Left hindlimb (tissue), 1 donor: ENCODE data around the gene SLC12A5.

Experiments used
- DNase-seq: peaks from one replicate; pipeline ENCODE4 v3.0.0-alpha.2; 2018

The SLC12A5 gene

DNA sequence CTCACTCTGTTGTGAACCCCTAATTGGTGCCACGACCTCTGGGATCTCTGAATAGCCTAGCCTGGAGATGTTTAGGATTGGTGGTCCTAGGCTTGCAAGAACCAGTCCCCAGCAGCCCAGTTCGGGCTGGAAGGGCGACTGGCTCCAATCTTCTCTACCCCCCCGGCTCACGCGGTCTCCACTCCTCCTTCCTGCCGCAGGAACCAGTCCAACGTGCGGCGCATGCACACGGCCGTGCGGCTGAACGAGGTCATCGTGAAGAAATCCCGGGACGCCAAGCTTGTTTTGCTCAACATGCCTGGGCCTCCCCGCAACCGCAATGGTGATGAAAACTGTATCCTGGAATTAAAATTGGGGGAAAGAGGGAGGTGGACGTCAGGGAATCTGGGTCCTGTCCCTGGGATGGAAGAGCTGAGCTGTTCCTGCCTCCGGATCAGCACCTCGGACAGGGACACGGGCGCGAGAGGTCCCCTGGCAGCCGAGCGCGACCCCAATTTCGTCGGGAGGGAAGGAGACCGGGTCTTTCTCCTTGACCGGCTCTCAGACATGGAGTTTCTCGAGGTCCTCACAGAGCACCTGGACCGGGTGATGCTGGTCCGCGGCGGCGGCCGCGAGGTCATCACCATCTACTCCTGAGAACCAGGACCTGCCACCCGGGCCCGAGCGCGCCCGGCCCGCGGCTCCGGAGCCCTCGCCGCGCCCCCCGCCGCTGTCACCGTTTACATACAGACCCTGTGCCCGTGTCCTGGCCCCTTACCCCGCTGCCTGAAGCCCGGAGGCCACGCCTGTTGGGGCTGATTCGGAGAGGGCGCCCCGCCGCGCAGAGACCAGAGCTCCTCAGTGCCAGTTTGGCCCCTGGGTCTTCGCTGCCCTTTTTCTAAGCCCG is 28.2 kb downstream of the SLC12A5 start:
- DNase-seq: peak; percentile 73

DNA sequence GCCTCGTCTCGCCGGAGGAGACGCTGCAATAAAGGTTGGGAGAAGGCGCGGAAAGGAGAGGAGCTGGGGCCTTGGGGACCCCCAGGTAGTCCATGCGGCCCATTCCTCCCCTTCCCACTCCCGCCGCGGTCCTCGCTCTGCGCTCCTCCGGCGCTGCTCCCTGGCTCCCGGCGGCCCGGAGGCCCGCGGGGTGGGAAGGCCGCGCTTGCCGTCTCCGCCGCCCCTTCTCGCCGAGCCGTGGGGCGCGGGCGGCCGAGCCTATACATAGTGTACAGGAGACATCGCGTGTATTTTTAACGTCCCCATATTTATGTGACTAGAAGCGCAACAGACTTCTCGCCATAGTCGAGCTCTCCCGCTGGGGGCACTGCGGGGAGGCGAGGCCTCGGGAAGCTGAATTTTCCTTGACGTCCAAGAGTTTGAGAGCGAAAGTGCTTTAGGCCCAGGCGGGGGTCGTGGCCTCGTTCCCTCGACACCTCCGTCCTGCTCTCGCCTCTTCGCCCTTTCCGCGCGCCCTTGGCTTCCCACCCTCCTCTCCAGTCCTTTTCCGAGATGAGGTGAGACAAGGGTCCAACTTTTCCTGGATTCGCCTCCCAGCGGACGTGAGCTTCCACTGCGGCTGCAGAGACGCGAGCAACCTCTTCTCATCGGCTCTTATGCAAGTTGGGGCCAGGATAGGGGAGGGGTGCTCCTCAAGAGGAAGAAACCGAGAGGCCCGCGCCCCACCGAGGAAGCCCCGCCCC is 29.0 kb downstream of the SLC12A5 start:
- peak; percentile 45 for DNase-seq

DNA sequence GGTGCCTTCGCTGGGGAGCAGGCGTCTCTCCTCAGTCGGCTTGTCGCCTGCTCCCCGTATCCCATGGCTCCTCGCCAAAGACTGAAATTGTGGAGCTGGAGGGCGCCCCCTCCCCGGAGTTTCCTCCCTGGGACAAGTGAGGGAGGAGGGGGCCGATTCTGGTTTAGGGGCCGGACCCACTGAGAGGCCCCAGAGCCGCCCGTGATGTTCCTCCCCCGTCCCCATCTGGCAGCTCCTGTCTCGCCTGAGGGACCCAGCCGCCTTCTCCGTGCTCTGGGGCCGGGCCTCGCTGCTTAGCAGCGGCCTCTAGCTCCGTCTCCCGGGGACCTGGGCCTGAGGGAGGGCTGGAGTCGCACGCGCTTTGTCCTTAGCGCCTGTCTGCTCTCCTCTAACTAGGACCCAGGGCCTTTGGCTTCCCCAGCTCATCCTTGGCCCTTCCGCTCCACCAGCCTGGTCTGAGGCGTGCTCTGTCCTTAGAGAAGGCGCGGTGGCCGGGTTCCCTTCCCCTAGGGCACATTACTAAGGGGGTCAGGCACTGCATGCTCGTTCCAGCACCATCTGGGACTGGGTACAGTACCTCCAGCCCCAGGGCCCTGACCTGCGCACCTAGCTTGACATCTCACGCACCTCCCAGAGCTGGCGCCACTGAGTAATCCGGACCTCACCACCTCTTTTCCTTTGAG is 29.7 kb downstream of the SLC12A5 start:
- DNase-seq: no peak

DNA sequence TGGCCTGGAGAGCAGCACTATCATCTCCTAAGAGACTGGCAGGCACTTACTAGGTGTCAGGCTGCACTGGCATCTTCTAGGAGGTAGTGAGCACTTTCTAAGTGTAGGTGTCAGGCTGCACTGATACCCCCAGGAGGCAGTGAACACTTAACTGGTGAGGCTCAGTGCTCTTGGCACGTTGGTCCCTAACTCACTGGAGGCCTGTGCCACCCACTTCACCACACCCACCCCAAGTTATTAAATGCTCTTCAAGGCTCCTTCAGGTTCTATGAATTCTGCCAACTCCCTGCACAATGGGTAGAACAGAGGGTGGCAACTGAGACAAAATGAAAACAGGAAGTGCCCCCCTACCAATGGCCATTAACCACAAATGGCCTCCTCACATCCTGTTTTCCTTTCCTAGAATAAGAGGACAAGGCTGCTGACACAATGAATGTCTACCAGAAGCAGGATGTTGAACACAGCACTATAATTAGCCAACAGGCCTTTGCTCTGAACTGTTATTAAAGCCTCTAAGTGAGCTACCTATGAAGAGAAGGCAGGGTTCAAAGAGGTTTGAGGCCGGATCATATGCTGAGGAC is 31.4 kb downstream of the SLC12A5 start:
- DNase-seq: no peak

DNA sequence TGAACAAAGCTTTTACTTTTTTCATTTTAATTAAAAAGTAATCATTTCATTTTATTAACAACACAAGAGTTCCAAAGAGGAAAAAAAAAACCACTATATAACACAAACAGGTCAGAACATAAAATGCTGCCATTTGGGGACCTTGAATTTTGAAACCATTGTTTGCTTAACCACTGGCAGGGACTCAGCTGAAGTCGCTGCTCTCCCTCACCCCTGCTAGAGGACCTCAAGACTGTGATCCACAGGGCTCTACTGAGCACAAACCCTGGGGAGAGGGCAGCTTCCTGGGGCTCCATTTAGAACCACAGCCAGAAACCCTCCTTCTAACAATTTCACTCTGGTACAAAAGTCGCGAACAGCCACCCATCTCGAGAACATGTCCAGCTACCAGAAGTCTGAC is 32.0 kb downstream of the SLC12A5 start:
- no peak for DNase-seq

DNA sequence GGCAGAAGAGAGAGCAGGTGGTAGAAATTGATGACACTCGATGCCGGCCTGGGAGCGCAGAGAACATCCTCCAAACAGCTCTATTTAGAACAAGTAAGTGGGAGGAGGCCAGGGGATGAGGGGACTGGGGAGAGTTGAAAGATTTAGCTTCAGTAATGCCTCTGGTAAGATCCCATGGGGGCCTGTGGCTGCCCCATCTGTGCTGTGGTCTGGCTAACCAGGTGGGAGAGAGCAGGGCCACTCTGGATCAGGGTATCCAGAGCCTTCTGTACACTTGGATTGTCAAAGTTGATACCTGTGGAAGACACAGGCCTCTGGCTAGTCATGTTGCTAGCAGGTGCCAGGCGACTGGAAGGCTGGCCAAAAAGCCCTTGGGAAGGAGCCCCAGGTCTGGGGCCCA is 33.1 kb downstream of the SLC12A5 start:
- no peak for DNase-seq

DNA sequence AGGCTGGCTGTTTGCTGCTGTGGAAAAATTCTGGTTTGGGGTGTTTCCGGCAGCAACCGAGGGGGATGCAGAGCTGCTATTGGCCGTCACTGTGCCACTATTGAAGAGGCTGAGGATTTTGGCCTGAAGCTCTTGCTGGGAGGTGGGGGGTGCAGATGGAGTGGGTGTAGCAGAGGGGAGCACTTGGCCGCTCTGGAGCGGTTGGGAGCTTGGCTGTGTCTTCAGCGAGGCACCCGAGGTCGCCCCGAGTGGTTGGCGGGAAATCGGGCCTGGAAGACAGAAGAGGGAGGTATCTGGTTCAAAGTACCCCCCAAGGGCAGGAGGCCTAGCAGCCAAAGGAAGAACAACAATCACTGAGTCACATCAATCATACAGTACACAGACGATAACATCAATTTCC is 33.6 kb downstream of the SLC12A5 start:
- no peak for DNase-seq

DNA sequence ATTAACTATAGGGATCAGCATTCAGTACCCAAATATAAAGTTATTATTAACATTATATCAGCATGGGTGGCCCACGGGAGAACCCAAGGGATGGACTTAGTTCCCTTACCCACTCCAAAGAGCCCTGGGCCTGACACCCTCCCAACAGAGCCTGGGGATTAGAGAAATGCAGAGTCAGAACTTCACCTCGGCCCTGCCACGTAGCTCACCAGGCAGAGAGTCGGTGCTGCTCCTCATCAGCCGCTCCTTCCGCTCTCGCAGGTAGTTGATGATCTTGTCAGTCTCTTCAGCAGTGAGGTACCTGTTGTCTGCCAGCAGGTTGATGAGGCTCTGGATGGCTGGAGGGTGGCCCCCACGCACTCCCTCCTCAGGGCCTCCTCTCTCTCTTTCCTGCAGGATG is 34.1 kb downstream of the SLC12A5 start:
- DNase-seq: no peak

DNA sequence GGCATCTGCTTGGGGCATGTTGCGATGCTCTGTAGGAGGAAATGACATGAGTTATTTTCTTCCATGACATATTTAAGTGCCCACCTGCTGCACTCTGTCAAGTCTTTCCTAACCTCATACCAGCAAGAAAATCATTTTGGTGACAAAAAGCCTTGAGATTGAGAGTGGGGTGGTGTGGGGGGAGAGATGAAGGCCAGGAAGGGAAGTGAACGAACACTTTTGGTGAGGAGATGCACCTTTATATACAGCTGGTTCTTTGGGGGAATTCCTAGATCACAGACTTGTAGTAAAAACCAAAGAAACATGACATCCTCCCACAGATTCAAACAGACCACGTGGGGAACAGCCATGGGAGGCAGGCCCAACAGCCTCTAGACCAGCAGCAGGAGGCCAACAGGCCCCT is 34.6 kb downstream of the SLC12A5 start:
- no peak for DNase-seq

DNA sequence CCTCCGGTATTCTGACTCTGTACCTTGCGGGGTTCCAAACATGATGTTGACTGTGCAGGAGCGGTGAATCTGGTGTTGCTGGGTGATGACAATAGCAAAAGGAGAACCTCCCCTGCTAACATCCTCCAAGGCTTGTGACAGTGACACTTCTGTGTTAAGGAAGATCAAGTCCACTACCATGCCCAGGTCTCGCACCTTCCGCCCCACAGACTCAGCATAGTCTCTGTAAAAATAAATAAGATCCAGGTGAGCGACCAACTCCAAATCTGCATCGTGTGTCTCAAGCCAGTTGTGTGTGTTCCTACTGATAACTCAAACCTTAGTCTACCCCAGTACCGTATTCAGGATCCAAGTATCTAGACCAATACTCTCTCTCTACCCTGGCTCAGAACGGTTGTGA is 36.0 kb downstream of the SLC12A5 start:
- DNase-seq: no peak

DNA sequence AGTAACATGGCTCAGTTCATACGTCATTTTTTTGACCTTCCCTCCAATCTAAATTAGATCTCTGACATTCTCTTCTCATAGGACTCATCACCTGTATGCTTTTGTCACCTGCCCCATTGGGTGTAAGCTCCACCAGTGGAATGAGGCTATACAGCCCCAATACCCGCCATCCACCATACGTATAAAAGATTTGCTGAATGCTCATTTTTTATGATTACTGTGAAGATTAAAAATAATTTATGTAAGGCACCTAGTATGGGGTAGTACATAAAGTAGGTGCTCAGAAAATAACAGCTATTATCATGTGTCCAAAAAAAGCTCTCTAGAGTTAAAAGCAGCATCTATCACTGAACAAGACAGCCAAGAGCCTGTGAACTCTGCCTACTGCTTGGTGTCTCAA is 36.7 kb downstream of the SLC12A5 start:
- DNase-seq: no peak

DNA sequence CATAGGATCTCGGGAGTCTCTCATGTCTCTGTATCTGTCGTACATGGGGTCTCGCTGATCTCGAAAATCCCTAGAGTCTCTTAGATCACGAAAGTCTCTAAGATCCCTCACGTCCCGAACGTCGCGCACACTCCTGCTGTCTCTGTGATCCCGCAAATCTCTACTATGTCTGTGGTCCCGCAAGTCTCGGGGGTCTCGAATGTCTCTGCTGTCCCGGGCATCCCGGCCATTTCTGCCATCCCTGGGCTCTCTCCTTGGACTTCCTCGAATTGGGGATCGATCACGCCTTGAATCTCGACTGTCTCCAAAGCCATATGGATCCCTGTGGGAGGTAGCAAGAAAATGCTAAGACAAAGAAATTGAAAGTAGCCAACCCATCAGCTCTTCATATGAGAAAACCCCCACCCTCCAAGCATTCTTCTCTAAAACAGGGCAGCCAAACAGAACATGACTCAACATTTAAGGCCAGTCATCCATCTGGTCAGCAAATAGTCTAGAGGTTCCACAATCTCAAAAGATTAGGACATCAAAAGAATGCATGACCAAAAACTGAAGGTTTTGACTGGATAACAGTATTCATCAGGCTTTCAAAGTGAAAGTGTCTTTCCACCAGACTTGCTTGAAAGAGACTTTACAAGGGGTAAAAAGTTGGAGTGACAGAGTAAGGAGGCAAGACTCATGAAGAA is 41.3 kb downstream of the SLC12A5 start:
- DNase-seq: no peak

DNA sequence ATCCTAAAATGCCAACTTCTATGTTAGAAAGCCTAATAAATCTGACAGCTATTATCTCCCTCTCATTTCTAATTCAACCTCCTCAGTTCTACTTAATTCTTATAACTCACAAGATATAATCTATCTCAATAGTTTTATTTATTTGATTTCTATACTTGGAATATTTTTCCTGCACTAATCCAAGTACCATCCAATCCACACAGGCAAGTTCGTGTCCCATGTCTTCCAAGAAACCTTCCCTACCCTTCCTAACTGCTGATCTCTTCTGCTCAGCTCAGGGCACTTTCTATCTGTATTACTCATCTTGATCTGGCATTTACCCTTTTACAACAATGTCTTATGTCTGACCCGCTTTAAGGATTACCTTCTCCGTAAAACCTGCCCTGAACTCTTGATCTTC is 42.6 kb downstream of the SLC12A5 start:
- DNase-seq: no peak

DNA sequence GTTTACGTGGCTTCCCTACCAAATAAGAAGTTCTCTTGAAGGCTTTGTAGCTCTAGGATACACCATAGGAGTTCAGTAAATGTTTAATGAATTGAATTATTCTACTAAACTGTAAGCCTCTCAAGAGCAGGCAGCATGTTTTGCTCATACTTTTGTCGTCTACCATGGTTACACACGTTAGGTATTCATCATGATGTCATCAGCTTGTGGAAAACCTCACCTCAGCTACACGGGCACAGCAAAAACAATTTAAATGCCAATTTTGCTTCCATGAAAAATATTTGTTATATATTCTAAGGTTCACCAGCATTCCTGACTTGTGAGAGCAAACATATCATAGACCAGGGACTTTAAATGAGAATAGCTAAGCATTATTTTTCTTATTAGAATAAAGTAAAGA is 44.0 kb downstream of the SLC12A5 start:
- no peak for DNase-seq

DNA sequence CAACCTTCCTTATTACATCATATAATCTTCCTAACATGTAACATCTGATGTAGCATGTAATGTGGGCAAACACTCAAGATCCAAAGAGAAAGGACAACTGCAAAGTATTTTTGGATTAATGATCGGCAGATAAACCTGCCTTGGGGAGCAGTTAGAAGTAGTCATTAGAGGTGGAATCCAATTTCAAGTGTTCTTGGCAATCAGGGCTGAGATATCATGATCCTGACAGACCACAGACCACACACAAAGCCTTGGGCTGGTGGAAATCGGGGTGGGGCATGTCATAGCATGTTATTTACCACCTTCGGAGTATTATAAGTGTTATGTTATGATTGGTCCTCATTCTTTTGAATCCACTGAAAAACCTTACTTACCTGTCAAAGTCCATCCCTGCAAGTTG is 44.4 kb downstream of the SLC12A5 start:
- no peak for DNase-seq

DNA sequence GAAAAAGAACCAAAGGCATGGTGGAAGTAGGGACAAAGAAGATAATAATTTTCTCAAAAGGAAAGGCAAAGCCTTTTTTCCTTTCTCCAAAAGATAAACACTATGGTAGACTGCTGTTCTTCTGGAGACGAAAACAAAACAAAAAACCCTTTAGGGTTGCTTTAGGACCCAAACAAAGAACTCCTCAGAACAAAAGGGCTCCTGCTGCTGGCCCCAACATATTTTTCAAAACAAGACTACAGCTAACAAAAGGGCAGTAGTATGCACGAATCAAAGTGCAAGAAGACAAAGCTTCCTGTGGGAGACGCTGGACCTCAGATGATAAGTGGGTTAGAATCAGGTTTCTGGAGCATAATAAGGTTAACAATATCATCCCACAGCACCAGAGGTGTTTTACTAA is 45.0 kb downstream of the SLC12A5 start:
- no peak for DNase-seq

DNA sequence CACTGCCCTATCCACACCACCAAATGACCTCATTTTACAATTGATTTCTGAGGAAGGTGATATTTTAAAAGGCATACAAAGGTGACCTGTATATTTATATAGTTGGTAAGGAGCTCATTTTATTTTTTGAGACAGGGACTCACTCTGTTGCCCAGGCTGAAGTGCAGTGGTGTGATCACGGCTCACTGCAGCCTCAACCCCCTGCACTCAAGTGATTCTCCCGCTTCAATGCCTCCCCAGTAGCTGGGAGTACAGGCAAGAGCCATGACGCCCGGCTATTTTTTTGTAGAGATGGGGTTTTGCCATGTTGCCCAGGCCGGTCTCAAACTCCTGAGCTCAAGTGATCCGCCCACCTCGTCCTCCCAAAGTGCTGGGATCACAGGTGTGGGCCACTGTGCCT is 47.8 kb downstream of the SLC12A5 start:
- no peak for DNase-seq

DNA sequence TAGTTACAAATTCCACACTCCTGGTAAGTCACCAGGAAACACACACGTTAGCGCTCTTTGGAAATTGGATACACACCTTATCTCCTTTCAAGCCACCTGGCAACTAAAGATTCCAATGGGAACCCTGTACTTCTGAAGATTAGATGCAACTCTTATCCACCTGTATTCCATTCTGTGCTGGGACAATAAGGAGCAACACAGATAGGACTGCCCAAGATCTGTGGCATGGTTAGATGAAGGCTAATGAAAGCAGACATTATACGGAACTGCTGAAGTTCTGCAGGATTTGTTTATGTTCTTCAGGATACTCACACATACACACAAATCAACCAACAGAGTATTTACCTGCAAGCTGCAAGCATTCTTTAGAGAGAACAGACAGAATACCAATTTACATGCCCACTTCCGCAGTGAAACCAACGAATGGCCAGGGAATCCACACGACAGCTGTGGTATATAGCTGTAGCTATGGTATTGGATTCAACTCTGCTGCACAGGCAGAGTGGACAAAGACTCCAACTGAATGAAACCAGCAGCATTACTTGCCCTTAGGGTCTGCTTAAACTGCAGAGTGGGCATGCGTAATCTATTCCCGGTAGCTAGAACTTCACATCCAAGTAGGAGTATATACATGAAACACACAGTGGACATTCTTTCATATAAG is 48.8 kb downstream of the SLC12A5 start:
- no peak for DNase-seq

DNA sequence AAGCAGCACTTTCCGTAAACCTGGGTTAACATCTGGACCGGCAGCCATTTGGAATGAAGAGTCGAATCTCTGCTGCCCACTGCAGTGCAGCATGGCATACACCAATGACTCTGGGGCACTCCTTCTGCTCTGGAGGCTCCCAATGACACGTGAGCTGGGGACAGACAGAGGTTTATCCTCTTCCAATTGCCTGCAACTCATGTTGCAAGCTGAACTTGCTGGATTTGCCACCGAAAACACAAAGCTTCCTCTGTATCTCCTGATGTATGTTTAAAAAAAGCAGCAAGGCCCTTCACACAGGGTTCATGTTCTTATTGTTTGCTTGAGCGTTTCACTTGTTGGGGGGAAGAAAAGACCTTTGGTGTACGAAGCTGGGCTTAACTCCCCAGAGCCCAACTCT is 49.9 kb downstream of the SLC12A5 start:
- no peak for DNase-seq

DNA sequence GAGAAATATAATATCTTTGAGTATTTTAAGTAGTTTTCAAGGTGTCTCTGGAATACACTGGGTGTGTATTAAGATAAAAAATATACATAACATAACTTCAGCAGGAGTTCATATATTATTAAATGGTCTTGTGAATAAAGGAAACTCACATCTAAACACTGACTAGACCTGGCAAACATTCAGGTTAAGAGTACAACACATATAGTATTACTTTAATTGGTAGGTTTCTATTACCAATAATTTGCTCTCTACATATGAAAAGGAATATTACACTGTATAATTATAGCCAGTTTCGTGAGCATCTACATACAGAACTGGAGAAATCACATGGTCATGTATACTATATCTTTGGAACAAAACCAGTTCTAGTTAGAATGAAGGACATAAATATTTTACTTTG is 52.1 kb downstream of the SLC12A5 start:
- DNase-seq: no peak

DNA sequence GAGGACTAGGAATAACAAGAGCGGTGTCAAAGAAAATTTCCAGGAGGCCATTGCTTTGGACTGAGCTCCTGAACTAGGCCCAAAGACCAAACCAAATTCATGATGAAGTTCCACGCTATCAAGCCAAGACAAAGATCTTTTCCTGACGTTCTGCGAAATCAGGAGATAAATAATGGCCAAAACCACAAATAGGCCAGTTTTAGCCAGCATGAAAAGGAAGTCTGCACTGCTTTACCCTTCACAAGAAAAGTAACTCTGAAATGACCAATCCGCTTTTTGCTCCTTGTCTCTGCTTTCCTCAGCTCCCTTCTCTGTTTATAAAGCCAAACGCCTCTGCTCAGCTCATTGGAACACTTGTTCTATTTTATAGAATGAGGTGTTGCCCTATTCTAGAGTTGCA is 54.1 kb downstream of the SLC12A5 start:
- DNase-seq: no peak

DNA sequence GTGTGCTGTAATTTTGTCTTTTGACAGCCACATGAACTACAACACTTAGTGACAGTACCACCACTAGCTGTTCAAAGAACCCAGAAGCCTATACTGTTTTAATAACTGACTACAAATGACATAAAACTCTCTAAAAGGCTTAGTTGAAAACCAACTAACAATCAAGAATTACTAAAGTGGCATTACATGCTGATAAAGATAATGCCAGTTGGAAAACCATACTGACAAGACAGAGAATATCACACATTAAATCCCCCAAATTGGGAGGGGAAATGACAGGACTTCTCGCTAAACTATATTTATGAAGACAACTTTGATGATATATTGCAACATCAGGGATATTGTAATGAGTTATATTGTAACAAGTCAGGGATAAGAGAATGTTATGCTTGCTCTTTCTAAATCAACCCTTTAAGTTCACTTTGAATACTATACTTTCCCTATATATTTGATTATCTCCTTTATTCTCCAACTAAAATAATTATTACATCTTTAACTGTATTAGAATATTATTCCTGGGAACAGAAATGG is 54.6 kb downstream of the SLC12A5 start:
- no peak for DNase-seq
